HG03439 (cell line): ENCODE data around the gene ALX4.

Source experiments
- ATAC-seq: cut with Tn5 transposase; IDR thresholded peaks from one replicate; pipeline ENCODE4 v1.9.1; 2021; ENCODE audit warnings: mild to moderate bottlenecking, moderate library complexity; ENCODE audit not compliant: unreplicated experiment

The ALX4 gene

GRCh38 chr11:44316659-44317240, 6.8 kb upstream of the ALX4 start:
- ATAC-seq = no peak

- no peak for ATAC-seq
Measured at GRCh38 chr11:44315947-44316658, 6.2 kb upstream of the ALX4 start.

DNA sequence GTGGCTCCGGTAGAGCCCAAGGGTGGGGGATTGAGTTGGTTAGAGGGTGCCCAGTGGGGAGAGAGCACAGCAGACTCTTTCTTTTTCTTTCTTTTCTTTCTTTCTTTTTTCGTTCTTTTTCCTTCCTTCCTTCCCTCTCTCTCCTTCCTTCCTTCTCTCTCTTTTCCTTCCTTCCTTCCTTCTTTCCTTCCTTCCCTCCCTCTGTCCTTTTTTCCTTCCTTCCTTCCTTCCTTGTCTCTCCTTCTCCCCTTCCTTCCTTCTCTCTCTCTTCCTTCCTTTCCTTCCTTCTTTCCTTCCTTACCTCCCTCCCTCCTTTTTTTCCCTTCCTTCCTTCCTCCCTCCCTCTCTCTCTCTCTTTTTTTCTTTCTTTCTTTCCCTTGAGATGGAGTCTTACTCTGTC, 4.8 kb upstream of the ALX4 start:
- ATAC-seq = no peak

DNA sequence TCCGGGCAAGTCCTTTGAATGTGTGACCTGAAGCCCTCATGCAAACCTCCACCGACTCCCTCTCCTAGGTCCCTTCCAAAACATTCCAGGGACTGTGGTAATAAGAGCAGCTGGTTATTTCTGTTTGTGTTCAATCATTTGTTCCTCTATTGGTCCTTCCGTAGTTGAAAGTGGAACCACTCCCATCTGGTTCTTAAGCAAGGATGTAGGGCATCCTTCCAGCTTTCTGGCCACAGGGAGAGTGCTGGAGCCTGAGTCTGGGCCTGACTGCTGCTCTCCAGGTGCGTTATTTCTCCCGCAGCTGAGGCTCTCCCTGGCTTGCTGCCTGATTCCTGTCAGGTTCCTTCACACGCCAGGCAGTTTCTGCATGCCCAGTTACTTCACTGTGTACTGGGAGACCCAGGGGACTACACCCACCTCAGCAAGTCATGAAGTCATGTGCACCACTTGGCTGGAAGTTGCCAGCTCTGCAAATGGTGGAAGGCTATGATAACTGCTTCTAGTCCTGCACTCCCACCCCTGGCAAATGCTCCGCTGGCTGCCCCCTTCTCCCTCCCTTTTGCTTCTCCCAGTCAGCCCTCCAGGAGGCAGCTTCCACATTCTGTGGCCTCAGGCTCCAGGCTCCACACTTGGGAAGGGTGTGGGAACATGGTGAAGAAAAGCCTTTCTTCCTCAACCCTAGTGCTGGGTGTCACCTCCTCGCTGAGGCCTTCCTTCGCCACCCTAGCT, 4.0 kb upstream of the ALX4 start:
- ATAC-seq = no peak

GRCh38 chr11:44312876-44313275, 2.9 kb upstream of the ALX4 start:
- no peak for ATAC-seq

DNA sequence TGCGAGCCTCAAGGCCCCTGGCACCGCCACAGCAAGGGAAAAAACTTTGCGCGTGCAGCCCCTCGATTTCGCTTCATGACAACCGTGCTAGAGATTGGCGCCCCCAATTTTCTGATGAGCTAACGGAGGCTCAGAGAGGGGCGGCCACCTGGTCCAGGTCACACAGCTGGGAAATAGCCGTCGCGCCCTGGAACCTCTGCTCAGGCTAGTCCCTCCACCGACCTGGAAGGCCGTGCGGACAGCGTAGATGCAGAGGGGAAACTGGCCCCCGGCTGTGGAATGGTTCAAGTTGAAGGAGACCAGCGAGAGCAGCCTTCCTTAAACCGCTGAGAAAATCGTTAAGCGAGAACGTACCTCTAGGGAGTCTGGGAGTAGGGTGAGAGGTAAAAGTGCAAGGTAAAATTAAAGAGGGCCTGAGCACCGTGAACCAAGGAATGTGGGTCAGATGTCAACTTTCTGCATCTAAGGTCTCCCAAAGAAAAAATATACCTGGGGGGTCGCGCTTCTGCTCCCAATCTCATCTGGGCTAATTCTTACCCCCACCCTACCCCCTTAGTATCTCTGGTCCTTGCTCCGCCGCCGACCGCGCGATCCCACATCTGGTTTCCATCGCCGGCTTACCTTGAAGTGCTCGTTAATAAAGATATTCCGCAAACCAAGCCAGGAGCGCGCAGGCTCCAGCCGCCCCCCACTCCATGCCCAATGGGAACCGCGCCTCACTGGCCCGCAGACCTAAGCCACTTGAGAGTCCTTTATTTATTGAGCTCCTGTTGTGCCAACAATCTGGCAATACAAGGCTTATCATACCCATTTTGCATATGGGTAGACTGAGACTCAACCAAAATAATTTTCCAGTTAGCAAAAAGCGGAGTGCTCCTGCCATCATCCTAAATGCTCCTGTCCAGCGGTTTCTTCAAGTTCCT, 1.7 kb upstream of the ALX4 start:
- no peak for ATAC-seq

DNA sequence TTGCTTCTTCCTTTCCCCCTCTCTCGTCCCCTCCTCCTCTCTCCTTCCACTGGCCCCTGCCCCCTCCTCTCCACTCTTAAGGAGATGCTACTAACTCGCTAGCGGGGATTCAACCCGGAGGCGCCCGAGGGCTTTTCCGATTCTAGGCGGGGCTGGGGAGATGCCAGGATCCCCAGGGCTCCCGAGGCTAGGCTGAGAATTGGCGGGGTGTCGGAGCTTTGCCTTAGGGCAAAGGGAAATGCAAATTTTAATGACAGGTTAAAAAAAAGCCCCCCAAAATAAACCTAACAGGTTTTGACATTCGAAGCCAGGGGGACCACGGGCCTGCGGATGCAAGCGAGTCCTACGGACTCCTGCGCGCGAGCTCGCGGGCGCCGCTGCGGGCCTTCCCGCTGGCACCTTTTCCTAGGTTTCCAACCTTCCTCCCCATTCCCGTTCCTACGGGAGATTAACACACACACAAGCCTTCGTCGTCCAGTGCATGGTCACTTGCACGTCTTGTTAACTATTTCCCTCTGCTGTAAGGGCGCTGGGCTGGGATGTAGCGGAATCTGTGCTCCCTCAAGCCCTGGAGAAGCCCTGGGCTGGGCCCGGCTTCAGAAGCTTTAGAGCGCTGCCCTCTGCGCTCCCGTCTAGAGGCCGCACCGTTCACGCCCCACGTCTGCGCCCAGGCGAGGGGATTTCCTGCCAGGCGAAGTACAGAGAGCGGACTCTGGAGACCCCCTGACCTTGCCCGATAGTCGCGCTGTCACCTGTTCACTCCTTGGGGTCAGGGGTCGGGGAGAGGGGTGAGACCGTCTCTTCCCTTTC, 729 bp upstream of the ALX4 start:
- ATAC-seq = no peak

DNA sequence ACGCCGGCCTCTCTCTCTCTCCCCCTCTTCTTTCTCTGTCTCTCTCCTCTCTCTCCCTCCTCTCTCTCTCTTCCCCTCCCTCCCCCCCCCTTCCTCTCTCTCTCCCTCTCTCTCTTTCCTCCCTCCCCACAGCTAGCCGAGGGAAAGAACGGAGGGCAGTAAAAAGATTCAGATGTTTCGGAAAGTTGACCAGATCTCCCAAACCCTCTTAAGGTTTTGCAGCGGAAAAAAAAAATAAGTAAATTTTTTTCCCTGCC, 195 bp upstream of the ALX4 start:
- ATAC-seq = no peak

- no peak for ATAC-seq
Measured at GRCh38 chr11:44308923-44309477, 939 bp downstream of the ALX4 start.

DNA sequence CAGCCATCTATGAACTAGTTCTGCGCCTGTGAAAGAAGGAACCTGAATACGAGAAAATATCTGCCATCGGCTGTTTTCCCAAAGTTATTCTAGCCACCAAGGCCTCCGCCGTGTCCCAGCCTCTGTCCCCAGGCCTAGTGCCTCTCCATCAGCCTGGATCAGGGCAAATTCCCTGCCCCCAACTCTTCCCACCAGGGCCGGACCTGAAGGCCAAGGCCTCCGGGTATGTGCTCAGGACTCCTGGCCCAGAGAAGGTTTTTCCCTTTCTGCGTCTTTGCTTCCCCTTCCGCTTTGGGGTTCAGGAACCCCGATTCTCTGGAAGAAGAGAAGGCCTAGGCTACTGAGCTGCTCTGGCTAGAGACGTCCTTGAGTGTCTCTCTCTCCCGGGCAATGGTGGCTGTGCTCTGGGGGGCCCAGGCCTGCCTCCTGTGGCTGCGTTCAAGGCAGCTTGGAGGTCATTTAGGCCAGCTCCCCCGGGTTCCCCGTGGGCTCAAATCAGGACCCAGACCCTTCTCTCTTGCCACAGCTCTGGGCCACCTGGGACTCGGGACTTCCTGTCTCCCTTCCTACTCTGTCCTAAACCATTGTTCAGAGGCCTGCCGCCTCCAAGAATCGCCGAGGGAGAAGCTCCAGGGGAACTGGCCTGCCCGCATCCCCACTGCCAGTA, 1.6 kb downstream of the ALX4 start:
- no peak for ATAC-seq

DNA sequence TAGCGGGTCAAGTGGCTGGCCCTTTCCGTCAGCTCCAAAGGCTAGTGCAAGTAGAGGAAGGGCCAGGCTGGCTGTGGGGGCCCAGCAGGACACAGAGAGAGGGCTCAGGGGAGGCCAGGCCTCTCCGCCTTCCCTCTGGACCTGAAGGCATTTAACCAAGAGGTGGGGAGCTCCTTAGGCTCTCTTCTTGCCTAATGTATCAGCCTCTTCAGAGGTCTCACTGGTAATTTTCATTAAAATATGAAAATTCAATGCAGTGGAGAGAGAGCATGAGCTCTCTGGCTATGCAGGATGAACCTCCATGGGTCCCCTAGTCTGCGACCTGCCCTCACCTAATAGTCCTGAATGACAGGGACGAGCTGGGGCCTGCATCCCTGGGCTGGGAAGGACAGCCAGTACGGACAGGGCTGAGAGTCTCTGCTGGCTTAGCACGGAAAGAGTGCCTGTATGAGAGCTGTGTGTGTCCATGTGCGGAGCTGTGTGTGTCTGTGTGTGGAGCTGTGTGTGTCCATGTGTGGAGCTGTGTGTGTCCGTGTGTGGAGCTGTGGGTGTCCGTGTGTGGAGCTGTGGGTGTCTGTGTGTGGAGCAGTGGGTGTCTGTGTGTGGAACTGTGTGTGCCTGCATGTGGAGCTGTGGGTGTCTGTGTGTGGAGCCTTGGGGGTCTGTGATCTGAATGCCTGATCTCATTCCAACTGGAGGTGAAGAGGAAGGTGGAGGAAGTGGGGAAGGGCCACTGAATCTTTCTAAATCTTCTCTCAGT, 2.4 kb downstream of the ALX4 start:
- ATAC-seq = no peak

DNA sequence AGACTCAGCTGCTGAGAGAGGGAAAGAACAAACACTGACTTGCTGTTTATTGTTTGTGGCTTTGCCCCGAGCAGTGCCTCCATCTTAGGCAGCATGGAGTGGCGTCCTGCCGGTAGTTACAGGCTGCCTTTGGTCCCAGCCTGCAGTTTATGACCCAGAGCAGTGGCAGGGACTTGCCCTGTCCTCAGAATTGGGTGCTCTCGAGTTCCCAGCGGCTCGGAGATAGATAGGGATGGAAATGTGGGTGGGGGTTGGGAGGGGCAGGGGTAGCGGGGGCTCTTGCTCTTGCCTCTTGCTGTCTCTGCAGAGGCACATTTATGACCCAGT, 3.1 kb downstream of the ALX4 start:
- no peak for ATAC-seq

DNA sequence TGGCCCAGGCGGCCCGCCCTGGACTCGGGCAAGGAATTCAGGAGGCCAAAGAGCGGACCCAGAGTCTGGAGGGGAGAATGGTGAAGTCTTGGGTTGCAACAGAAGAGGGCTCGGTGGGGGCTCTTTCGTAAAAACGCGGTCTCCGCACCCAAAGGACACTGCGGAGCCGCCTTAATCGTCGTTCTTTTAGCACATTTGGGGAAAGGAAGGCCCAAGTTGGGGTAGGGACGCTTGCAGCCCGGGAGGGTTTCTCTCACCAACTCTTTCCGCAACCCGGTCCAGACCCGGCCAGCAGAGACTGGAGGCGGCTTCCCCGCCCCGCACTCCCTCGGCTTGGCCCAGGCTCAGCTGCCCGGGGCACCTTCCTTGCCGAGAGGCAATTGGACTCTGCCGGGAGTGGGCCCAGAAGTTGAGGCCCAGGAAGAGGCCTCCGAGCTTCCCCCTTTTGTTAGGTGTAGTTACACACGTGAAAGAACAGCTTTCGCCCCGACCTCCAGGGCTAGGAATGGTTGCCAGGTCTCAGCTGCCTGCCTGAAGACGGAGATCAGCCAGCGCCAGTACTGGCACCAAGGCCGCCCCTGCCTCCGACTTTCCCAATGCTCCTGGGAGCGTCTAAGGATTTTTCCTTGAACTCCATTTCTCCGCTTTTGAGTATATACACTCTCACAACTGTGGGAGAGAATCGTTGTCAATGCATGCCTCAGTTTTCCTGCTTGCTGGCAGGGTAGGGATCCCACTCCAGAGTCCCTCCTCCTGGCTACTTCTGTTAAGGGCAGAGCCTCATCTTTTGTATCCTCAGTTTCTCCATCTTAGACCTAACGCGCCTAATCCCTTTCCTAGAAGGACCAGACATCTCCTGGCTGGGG, 3.7 kb downstream of the ALX4 start:
- no peak for ATAC-seq

- ATAC-seq = no peak
Measured at GRCh38 chr11:44305470-44306051, 4.4 kb downstream of the ALX4 start.

DNA sequence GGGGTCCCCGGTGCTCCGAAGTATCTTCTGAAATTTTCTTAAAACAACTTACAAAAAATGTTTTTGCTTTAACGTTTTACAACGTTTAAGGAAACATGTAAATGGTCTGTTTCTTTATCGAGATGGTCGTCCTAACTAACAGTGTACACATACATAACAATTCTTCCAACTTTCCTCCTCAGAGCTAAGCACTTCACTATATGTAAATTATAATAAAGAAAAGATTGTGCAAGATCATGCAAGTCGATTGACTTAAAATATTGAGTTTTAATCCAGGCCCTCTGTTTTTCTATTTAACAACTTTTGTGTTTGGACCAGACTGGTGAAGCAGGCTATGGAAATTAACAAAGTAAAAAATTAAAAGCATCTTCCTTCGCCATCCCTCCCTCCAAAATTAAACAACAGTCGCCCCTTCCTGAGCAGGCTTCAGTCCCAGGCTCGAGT, 4.9 kb downstream of the ALX4 start:
- ATAC-seq = no peak

DNA sequence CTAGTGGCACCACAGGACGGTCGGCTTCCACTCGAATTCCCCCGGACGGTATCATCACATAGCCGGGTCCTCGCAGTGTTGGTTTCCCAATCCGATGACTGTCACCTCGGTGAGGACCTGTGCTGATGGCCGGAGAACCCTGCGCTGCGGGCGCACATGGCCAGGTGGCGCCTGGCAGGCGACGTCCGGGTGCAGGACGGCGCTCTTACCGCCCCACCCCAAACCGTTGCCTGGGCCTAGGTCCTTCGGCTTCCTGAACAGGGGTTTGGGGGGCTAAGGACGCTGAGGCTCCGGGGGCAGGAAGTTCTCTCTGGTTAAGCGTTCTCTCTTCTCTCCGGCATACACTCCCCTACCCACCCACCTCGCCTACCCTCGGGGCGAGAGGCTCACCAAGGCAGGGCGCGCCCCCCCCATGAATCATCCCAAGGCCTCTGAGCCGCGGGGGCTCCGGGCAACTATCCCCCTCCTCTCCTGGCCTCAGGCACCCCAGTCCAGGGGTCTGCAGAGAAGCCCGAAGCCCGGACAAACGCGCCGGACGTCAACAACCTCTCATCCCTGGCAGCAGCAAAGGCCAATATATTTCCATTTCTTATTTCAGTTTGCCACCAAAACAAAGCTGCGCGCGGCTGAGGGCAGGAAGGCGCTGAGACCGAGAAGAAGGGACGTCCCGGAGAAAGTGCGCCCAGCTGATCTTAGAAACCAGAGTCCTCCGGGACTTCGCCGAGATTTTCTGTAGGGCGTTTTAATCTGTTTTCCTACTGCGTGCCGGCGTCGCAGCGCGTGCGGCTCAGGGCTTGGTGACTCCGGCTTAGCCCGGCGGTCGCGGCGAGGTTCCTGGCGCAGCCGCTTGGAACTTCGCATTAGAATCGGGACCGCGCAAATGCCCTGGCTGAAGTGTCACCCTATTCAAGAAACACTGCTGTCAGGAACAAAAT, 5.6 kb downstream of the ALX4 start:
- ATAC-seq = no peak
